HTR-8/SVneo (cell line): ENCODE data around the gene SRGAP1.
"Not testable (repeated sequence)": the region's sequence is repeated elsewhere in the genome, so short reads cannot be mapped to it uniquely, and the experiment has no call there.

Experiments used
- DNase-seq: peaks from one replicate; pipeline ENCODE4 v3.0.0; 2011; ENCODE audit warnings: low spot score, mixed read lengths; ENCODE audit not compliant: insufficient read length
- FAIRE-seq: peaks from 2 replicates; lab custom pipeline; 2011; peaks lifted over from hg19 to GRCh38; lab: Jason Lieb, UNC

Gene SRGAP1

DNA sequence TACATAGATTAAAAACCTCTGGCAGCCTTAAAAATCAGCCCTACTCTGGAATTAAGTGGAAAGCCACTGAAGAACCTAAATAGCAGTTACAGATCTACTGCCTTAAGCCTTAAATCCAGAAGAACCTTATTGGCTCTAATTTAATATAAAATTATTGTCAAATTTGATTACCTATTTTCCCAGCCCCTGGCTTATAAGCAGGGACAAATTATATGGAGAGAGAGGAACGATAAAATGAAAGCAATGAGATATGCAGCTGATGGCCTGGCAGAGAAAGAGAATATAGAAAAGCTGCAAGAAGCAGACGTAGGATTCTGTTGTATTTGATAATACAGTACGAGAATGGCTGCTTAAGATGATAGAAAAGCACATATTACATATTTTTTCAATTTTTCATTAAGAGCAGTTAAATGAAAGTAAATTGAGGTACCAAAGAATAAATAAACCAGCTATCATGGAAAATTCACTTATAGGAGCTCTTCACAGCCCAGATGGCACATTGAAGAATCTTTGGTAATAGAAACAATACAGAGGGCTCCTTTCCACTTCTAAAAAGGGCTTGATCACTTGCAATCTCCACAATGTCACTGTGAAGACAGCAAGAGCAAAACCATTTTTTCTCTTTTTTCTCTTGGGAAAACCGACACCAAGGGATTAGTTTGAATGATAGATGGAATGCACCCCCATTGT, 248.2 kb downstream of the SRGAP1 start:
- no peak for DNase-seq
- FAIRE-seq, result no peak

DNA sequence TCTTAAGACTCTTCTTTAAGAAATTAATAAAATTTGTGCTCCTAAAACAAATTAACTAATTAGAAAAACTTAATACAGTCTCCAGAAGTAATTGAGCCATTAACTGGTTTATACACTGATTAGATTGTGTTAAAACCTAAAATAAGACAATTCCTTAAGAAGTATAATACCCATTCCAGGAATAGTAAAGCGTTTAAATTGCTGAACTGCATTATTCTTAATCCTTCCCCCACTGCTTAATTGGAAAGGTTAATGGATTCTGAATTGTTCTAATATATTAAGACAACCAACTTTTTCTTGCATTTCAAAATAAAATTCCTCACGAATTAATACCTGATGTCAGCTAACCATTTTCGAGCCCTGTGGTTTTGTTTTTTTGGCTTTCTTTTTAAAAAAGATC, 249.2 kb downstream of the SRGAP1 start:
- DNase-seq, result no peak
- FAIRE-seq, result no peak

DNA sequence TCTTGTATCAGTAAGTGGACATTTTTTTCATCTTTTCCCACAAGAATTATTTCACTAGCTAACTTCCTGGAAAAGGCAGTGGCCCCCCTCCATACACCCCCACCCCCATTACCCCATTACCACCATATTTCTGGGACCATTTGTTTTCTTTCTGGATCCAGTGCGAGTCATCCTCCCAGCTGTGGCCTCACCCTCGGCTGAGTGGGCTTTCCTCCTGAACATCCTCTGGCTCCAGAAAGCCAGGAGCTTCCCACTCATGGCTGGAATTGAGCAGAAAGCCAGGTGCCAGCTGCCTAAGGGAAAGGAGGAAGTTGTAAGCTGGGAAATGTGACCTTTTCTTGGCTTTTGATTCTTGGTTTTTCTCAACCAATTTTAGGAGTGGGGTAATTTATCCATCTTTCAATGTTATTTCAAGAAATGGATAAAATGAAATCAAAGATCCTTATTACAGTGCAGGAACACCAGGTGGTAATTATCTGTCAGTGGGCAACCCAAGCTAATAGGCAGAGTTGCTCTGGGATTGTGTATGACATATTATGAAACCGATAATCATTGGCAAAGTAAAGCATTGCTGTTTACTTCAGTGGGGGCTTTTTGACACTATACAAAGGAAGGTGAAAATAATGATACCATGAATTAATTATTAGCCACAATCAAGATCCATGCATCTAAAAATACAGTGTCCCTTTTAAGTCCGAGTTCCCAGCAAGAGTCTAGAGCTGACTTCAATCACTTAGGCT, 253.0 kb downstream of the SRGAP1 start:
- FAIRE-seq, result no peak
- DNase-seq, result no peak

DNA sequence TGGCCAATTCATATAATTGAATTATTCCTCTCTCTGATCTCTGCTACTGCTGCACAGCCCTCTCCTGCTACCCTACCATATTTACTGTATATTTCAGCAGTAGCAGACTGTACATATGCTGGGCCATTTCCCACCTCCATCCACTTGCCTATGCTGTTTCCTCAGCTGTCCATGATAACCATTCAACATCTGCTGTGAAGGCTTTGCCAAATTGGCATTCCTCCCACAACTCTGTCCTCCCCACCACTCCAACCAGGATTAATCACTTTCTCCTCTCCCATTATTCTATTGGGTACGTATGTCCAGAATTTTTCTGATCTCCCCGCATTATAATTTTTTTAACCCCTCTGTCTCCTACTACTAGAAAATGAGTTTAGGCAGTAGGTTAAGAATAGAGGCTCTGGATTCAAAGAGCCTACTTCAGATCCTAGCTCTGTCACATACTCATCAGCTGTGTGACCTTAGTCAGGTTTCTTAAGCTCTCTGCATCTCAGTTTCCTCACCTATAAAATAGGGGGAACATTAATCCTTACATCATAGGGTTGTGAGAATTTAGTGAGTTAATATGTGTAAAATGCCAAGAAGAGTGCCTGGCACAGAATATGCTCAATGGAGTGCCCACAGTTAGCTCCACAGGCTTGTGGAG, 254.3 kb downstream of the SRGAP1 start:
- DNase-seq (no peak), FAIRE-seq (peak; percentile 26)

DNA sequence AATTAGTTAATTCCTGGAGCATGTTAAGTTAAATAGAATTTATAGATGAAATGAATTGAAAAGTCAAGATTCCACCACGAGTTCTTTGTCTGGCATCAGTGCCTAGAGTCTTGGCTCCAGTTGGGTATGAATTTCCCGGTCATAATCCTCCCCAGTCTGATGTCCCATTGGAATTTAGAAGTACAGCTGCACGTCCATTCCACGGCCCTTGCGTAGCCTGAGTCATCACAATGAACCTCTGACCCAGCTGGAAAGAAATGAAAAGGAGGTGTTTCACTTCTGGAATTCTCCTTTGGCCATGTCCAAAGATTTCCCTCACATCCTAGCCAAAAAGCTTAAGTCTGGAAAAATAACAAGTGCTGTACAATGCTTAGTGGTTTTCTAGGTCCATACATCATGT, 254.9 kb downstream of the SRGAP1 start:
- peak; percentile 35 for DNase-seq
- FAIRE-seq, result peak; percentile 16

DNA sequence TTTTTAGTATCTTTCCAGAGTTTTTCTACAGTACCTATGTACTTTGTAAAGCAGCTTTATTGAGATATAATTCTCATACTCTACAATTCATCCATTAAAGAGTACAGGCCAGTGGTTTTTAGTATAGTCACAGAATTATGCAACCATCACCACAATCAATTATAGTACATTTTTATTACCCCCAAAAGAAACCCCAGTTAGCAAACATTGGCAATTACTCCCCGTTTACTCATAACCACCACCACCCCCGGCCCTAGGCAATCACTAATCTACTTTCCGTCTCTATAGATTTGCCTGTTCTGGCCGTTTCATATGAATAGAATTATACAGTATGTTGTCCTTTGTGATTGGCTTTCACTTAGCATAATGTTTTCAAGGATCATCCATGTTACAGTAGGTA, 257.8 kb downstream of the SRGAP1 start:
- DNase-seq, result no peak
- no peak for FAIRE-seq

DNA sequence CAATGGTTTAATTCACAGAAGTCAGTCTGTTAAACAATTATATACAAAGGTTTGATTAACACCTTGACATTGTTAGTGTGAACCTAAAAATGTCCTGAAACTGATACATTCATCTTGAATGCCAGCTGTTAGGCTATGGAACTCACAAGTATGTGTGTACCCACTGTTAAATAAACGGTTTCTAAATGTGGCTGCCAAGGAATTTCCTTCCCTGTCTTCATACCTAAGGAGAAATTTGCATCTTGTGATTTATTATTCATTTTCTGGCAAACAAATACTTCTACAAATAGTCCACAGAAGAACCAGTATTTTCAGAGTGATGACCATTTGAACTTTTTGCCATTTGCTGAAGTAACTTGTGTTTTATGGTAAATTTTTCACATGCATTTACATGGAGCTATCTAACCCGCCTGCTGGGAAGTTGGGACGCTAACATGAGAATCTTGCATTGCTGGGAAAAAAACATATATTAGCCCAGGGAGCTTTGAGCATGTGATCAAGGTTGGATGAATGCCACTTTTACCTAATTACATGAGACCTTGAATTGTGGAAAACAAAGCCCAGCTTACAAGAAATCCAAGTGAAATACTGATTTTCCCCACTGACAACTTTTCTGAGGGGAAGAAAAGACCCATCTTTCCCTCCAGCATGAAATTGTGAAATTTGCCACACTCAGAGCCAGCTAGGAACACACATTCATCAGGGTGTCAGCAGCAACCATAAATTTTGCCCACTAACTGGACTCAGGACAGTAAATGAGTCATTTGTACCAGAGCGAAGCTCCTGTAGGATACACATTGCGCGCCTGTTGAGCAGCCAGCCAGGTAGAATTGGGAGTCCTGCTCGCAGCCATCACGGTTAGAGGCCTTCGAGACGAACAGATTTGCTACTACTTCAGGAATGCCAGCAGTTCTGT, 259.6 kb downstream of the SRGAP1 start:
- peak; percentile 35 for DNase-seq
- FAIRE-seq, result no peak

DNA sequence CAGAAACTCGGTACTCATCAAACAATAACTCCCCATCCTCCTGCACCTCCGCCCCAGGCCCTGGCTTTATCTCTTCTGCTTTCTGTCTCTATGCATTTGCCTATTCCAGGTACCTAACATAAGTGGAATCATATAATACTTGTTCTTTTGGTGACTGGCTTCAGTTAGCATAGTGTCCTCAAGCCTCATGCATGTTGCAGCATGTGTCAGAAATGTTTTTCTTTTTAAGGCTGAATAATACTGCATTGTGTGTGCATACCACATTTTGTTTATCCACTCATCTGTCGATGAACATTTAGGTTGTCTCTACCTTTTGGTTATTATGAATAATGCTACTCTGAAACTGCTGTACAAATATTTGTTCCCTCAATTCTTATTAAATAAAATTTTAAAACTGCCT, 260.5 kb downstream of the SRGAP1 start:
- FAIRE-seq (no peak), DNase-seq (no peak)

DNA sequence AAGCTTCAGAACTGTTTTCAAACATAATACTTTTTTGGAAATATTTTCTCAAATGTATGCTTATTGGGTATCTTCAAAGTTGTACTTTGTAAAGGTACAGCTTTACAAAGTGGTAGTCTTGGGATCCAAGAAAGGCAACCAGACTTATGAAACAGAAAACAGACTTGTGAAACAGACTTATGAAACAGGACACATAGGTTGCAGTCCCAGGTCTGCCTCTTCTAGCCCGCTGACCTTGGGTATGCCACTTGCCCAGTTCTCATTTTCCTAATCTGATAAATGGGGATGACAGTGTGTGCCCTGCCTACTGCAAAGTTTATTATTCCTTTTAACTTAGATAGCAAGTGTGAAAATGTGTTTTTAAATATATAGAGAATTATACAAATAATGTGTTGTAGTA, 263.3 kb downstream of the SRGAP1 start:
- no peak for DNase-seq
- FAIRE-seq, result no peak

DNA sequence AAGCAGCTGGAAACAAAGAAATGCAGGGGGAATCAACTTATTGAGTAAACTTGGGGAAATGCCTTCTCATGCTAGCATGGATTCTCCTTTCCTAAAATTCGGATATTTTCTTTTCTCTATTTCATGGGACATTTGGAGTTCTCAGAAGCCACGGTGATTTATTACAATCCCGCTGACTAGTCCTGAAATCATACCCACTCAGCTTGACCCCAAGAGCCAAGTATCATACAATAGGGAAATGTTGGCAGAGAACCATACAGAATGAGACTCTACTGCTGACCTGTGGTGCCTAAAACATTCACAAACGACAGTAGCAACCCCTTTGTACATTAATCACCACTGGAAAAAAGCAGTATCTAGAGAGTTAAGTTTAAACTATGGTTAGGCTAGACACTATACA, 265.2 kb downstream of the SRGAP1 start:
- no peak for FAIRE-seq
- DNase-seq, result no peak

DNA sequence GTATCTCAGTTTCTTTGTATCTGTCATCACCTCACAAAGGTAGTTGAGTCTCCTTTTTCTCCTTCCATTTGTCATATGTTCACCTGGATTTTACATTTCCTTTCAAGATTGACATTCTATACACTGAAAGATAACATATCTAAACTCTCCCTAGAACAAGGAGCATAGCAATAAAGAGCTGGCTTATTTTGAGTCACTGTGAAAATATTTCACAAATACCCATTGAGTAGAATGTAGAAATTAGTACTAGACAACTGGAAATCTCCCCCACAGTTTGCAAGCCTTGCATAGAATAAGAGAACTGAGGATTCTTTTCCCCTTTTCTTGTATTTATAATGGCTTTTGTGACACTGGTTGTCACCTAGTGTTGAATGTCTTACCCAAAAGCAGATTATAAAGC, 266.4 kb downstream of the SRGAP1 start:
- DNase-seq, result no peak
- FAIRE-seq, result no peak

DNA sequence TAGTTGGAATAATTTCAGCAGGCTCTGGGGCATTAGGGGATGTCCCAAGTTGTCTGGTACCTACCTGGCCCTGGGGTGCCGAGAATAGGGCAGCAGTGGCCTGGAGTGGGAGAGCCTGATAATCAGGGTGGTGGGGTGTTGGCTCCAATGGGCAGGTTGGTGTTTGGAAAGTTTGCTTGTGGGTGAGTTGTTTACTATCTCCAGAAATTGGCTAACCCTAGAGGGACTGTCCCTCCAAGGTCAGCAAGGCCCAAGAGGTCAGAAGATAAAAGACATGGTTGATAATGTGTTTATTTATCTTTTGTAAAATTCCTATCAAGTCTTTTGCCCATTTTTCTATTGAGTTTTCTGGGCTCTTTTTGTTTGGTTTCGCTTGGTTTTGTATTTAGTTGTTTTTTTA, 272.5 kb downstream of the SRGAP1 start:
- FAIRE-seq, result no peak
- no peak for DNase-seq

DNA sequence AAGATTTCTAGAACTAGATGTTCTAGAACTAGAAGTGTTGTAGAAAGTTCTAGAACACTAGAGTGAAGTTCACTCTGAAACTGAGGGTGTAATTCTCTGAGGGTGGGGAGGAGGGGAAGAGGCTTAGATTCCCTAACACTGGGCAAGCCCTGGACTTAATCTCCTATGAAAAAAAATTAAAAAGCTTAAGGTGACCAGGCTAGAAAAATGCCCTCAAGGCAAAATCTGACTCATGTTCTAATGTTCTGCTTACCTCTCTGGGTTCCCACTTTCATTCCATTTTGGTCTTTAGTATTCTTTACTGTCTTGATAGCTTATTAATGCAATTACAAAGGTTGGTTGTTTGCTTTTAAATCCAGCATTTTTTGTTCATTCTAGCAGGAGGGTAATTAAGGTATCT, 276.1 kb downstream of the SRGAP1 start:
- DNase-seq (no peak), FAIRE-seq (no peak)

DNA sequence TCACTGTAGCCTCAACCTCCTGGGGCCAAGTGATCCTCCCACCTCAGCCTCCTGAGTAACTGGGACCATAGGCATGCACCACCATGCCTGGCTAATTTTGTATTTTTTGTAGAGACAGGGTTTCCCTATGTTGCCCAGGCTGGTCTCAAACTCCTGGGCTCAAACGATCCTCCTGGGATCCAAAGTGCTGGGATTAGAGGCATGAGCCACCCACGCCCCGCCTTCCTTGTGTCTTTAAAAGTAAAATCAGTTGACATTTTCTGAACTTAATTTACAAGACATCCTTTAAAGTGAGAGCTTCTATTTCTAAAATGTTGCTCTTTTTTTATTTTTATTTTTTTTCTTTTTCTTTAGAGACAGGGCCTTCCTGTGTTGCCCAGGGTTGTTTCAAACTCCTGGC, 276.6 kb downstream of the SRGAP1 start:
- not testable (repeated sequence) for FAIRE-seq, DNase-seq

DNA sequence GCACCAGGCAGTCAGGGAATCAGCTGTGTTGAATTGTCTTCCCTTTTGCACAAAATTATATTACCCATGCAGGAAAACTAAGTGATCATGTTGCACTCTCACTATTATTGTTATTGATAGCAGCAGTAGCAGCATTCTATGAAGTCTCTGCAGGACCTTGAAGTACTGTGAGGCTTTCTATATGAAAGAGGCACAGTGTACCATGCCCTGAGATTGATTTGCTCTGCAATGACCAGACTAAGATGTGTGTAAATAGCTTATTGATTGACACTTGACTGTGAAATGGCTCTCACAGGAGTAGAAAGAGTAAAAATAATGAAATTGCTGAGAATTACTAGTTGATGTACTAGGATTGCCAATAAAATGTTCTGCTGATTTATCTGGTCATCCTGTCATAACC, 277.7 kb downstream of the SRGAP1 start:
- DNase-seq (no peak), FAIRE-seq (peak; percentile 26)

DNA sequence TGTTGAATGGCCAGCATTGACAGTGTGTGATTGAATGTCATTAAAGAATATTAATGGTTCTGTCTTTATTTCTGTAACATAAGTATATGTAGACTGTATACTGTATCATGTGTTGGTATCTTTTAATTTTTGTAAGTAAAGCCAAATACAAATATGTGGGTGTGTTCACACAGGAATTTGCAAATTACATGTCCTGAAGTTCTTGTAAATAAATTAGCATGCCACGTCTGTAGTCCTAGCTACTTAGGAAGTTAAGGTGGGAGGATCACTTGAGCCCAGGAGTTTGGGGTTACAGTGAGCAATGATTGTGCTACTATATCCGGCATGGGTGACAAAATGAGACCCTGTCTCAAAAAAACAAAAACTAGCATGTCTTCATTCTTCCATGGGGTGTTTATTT, 278.5 kb downstream of the SRGAP1 start:
- FAIRE-seq, result no peak
- no peak for DNase-seq

DNA sequence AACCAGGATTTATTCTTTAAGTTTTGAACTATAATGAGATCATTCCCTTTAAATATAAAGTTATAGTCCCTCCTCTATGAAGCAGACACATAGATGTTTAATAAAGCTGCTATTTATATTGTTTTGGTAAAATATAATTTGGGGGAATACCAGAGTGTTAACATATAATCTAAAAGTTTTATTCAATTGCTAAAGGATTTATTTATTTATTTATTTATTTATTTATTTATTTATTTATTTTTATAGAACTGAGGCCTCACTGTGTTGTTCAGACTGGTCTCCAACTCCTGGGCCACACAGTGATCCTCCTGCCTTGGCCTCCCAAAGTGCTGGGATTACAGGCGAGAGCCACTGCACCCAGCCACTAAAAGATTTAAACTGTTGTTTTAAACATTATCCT, 278.9 kb downstream of the SRGAP1 start:
- FAIRE-seq, result no peak

DNA sequence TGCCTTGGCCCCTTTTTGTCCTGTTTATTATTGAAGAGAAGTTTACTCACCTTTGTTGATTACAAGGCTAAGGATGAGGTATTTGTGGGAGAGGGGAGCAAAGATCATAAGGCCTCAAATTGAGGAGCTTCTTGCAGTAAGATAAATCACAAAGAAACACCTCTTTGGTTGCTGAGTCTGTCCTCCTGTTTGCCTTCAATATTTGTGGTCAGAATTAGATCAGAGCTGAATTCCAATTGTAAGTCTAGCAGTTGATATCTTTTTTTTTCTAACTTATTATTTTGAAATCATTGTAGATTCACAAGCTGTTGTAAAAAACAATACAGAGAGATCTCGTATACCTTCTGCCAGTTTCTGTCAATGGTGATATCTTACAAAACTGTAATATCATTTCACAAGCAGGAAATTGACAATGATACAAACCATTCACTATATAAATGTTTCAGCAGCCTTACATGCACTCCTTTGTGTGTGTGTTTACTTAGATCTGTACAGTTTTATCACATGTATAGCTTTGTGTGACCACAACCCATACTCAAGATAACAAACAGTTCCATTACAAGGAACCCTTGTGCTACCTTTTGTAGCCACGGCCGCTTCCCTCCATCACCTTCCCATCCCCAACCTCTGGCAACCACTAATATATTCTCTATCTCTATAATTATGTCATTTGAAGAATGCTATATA, 280.2 kb downstream of the SRGAP1 start:
- DNase-seq (no peak), FAIRE-seq (no peak)

More for the DNA sequence above, 278.9 kb downstream of the SRGAP1 start:
- no peak for DNase-seq

DNA sequence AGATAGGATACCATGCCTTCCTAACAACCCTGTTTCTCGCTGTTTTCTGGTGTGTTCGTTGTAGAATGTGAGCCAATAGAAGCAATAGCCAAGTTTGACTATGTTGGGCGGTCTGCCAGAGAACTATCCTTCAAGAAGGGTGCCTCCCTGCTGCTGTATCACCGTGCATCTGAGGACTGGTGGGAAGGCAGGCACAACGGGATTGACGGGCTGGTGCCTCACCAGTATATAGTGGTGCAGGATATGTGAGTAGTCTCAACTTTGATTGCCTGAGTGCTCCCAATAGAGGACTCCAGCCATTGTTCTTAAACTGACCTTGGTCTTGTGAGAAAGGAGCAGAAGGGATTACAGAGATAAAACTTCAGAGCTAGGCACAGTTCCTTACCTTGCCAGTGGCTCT, 281.4 kb downstream of the SRGAP1 start:
- DNase-seq (no peak), FAIRE-seq (no peak)

DNA sequence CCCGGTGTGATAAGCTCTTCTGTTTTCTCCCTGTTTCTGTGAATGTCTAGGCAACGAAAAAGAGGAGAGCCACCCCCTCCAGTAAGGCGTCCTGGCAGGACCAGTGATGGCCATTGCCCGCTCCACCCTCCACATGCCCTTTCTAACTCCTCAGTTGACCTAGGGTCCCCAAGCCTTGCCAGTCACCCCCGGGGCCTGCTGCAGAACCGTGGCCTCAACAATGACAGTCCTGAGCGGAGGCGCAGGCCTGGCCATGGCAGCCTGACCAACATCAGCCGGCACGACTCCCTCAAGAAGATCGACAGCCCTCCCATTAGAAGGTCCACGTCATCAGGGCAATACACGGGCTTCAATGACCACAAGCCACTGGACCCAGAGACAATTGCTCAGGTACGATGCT, 283.3 kb downstream of the SRGAP1 start:
- DNase-seq (no peak), FAIRE-seq (no peak)
